Measurements from ENCODE around the gene HDGFL2.
"Not testable (repeated sequence)": the region's sequence is repeated elsewhere in the genome, so short reads cannot be mapped to it uniquely, and the experiment has no call there.

The HDGFL2 gene

DNA sequence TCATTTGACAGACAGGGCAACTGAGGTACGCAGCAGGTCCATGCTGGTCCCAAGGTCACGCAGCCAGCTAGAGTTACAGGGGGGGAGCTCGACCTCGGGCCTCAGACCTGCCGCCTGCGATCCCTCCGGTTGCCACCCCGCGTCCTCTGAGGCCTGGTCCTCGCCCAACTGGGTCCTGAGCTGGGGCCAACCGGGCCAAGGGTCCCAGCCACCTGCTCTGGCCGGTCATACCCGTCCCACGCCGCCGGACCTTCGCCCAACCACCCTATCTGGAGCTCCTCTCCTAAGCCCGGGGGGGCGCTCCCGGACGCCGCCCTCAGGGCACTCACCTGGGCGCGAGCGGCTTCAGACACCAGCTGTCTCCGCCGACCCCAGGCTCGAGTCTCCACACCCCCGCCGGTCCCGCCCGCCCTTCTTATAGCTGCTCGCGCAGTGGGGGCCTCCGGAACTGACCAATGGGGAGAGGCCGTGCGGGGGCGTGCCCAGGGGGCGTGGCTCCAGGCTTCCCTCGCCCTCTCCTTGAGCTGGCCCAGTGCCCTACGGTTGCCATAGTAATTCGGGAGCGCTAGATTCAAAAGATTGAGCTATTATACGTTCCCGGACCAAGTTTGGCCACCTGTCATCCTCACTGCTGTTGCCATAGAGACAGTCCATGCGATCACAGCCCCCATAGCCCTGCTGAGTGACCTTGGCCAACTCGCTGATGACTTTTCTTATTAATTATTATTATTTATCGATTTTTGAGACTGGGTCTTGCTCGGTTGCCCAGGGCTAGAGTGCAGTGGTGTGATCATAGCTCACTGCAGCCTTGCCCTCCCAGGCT lies 63.0 kb downstream of the HDGFL2 start, which contains the start of gene PLIN5:
TSS of gene PLIN5 (minus strand) at position 389 of the 823 bp plus-strand sequence. CDS start 1,150 bp downstream, outside the sequence.
- H3K27me3 Mint-ChIP-seq: peaks cover 15% of the 10 kb centered on the region
- no peak within 1 kb of the TSS for H3K4me3 Mint-ChIP-seq
- peak within 1 kb of the TSS; percentile 42 for H3K27ac Mint-ChIP-seq
- no peaks in the 10 kb centered on the region for H3K9me3 Mint-ChIP-seq
- ATAC-seq (peak; percentile 62), DNase-seq (peak; percentile 58)
- H3K36me3 Mint-ChIP-seq (ENCODE audit: low read depth): no peaks in the 10 kb centered on the region
- peaks cover 8% of the 10 kb centered on the region for H3K4me1 Mint-ChIP-seq

DNA sequence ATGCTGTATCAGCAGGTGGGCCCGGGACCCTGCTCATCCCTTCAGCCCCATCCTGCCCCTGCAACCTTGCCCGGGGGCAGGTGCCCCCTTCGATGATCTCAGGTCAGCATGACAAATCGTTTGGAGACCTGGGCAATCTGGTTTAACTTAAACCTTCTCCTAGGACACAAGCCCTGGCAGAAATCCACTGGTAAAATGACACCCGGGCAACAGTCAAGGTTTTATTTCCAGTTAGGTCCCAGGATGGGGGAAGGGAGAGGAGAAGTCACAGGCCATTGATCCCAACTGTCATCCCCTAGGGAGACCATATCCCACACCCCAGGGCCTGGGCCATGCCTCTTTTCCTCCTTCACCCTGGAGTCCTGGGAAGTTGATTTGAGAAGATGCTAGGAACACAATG lies 64.7 kb downstream of the HDGFL2 start:
- H3K4me3 Mint-ChIP-seq: no peak overlapping the region
- no peak for ATAC-seq
- no peaks in the 10 kb centered on the region for H3K36me3 Mint-ChIP-seq (ENCODE audit: low read depth)
- H3K4me1 Mint-ChIP-seq: peaks cover 15% of the 10 kb centered on the region
- H3K9me3 Mint-ChIP-seq: no peaks in the 10 kb centered on the region
- no peak for DNase-seq
- H3K27me3 Mint-ChIP-seq: peaks cover 15% of the 10 kb centered on the region
- no peak overlapping the region for H3K27ac Mint-ChIP-seq

GRCh38 chr19:4537953-4538600 lies 66.0 kb downstream of the HDGFL2 start:
- Mint-ChIP-seq H3K9me3 (no peaks in the 10 kb centered on the region), H3K36me3 (ENCODE audit: low read depth) (no peaks in the 10 kb centered on the region), H3K27ac (no peak overlapping the region), H3K4me3 (no peak overlapping the region), H3K4me1 (peaks cover 15% of the 10 kb centered on the region), H3K27me3 (peaks cover 15% of the 10 kb centered on the region)
- DNase-seq (no peak), ATAC-seq (no peak)

GRCh38 chr19:4538601-4538954 lies 66.5 kb downstream of the HDGFL2 start:
- ATAC-seq (no peak), DNase-seq (no peak)
- no peaks in the 10 kb centered on the region for H3K36me3 Mint-ChIP-seq (ENCODE audit: low read depth)
- H3K4me3 Mint-ChIP-seq: no peak overlapping the region
- H3K4me1 Mint-ChIP-seq: peaks cover 16% of the 10 kb centered on the region
- no peak overlapping the region for H3K27ac Mint-ChIP-seq
- peaks cover 11% of the 10 kb centered on the region for H3K27me3 Mint-ChIP-seq
- H3K9me3 Mint-ChIP-seq: no peaks in the 10 kb centered on the region

- H3K9me3 Mint-ChIP-seq: no peaks in the 10 kb centered on the region
- H3K36me3 Mint-ChIP-seq (ENCODE audit: low read depth): no peaks in the 10 kb centered on the region
- no peak overlapping the region for H3K27ac Mint-ChIP-seq
- peaks cover 7% of the 10 kb centered on the region for H3K27me3 Mint-ChIP-seq
- peaks cover 16% of the 10 kb centered on the region for H3K4me1 Mint-ChIP-seq
- H3K4me3 Mint-ChIP-seq: no peak overlapping the region
- no peak for DNase-seq
- no peak for ATAC-seq
Measured at GRCh38 chr19:4539169-4539692, 67.1 kb downstream of the HDGFL2 start.

DNA sequence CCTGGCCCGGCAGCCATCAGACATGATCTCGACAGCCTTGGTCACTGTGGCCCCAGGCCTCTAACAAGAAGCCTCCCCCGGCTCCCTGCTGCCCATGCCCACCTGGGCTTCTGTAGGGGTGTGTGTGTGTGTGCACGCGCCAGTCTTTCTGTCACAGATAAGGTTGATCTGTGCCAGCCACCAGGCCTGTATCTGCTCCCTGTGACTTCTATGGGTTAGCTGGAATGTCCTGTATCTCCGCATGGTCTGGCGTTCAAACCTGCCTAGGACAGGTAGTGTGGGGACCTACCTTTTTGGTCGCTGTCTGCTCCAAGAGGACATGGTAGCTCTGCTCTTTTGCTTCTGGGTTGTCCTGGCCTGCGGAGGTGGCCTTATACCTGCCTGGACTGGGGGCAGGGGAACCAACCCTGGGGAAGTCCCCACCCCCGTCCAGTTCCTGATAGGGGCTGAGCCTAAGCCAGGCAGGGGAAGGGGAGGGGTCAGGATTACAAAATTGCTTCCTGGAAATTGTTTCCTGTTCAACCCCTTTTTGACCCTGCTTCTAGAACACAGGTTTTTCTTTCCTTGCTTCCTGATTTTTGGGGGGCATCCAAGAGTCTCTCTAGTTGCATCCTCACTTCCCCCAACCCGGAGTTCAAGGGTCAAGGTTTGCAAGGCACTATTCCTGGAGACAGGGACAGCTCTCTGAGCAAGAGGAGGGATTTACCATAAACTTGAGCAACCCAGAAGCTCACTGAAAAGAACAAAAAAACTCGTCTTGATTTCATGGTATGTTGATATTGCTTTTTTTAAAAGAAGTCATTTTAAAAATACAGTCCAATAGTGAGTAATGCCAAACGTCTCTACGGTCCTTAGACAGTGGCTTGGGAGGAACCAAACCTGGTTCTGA lies 67.8 kb downstream of the HDGFL2 start, which contains the start of gene LRG1:
TSS of gene LRG1 (minus strand) at position 344 of the 889 bp plus-strand sequence. CDS start at position 321, 23 bp downstream.
- DNase-seq (peak; percentile 22), ATAC-seq (no peak)
- peaks cover 16% of the 10 kb centered on the region for H3K4me1 Mint-ChIP-seq
- H3K4me3 Mint-ChIP-seq: no peak within 1 kb of the TSS
- H3K27ac Mint-ChIP-seq: no peak within 1 kb of the TSS
- H3K27me3 Mint-ChIP-seq: peaks cover 7% of the 10 kb centered on the region
- no peaks in the 10 kb centered on the region for H3K36me3 Mint-ChIP-seq (ENCODE audit: low read depth)
- no peaks in the 10 kb centered on the region for H3K9me3 Mint-ChIP-seq

- H3K36me3 Mint-ChIP-seq (ENCODE audit: low read depth): no peaks in the 10 kb centered on the region
- H3K27ac Mint-ChIP-seq: no peak overlapping the region
- DNase-seq (no peak), ATAC-seq (no peak)
- H3K4me1 Mint-ChIP-seq: peaks cover 11% of the 10 kb centered on the region
- H3K27me3 Mint-ChIP-seq: peaks cover 4% of the 10 kb centered on the region
- no peak overlapping the region for H3K4me3 Mint-ChIP-seq
- H3K9me3 Mint-ChIP-seq: no peaks in the 10 kb centered on the region
Measured at GRCh38 chr19:4541114-4541805, 69.2 kb downstream of the HDGFL2 start.

GRCh38 chr19:4541806-4542145 lies 69.7 kb downstream of the HDGFL2 start:
- not testable (repeated sequence) for H3K9me3 Mint-ChIP-seq; H3K27ac Mint-ChIP-seq; DNase-seq; H3K36me3 Mint-ChIP-seq (ENCODE audit: low read depth); H3K4me3 Mint-ChIP-seq; H3K27me3 Mint-ChIP-seq; ATAC-seq
- peaks cover 11% of the 10 kb centered on the region for H3K4me1 Mint-ChIP-seq

- ATAC-seq (no peak), DNase-seq (no peak)
- peaks cover 4% of the 10 kb centered on the region for H3K27me3 Mint-ChIP-seq
- peaks cover 11% of the 10 kb centered on the region for H3K4me1 Mint-ChIP-seq
- H3K9me3 Mint-ChIP-seq: no peaks in the 10 kb centered on the region
- H3K4me3 Mint-ChIP-seq: no peak overlapping the region
- no peaks in the 10 kb centered on the region for H3K36me3 Mint-ChIP-seq (ENCODE audit: low read depth)
- no peak overlapping the region for H3K27ac Mint-ChIP-seq
Measured at GRCh38 chr19:4542896-4543841, 71.1 kb downstream of the HDGFL2 start.

GRCh38 chr19:4543842-4544647 lies 71.9 kb downstream of the HDGFL2 start:
- Mint-ChIP-seq H3K36me3 (ENCODE audit: low read depth) (no peaks in the 10 kb centered on the region), H3K27ac (no peak overlapping the region), H3K27me3 (peaks cover 6% of the 10 kb centered on the region), H3K4me3 (no peak overlapping the region), H3K4me1 (peaks cover 11% of the 10 kb centered on the region), H3K9me3 (no peaks in the 10 kb centered on the region)
- DNase-seq: no peak
- ATAC-seq: no peak

GRCh38 chr19:4547303-4548237 lies 75.5 kb downstream of the HDGFL2 start:
- no peaks in the 10 kb centered on the region for H3K36me3 Mint-ChIP-seq (ENCODE audit: low read depth)
- H3K4me1 Mint-ChIP-seq: peaks cover 1% of the 10 kb centered on the region
- no peak overlapping the region for H3K4me3 Mint-ChIP-seq
- H3K27me3 Mint-ChIP-seq: peaks cover 3% of the 10 kb centered on the region
- H3K27ac Mint-ChIP-seq: no peak overlapping the region
- no peaks in the 10 kb centered on the region for H3K9me3 Mint-ChIP-seq
- DNase-seq: peak; percentile 36
- ATAC-seq: peak; percentile 51

DNA sequence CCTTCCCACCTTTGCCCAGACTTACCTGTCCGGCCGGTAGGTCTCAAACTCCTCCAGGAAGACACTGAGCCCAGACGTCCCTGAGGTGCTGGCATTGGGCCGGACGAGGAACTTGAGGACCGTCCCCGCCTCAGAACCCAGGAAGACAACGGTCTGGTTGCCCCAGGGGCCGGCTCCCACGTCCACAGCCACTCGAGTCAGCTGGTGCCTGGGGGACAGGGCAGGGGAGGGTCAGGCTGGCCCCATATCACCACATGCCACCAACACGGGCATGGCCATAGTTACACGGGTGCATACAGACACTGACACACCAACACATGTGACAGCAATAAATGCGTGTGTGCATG lies 76.1 kb downstream of the HDGFL2 start:
- Mint-ChIP-seq H3K27ac (no peak overlapping the region), H3K9me3 (no peaks in the 10 kb centered on the region), H3K27me3 (peaks cover 3% of the 10 kb centered on the region), H3K4me3 (no peak overlapping the region), H3K4me1 (no peaks in the 10 kb centered on the region), H3K36me3 (ENCODE audit: low read depth) (no peaks in the 10 kb centered on the region)
- no peak for DNase-seq
- ATAC-seq: no peak

Measured in activated naive CD8-positive, alpha-beta T cell treated with anti-CD3 and anti-CD28 coated beads, Interleukin-2, amount 50 U/mL, for 24 hours (primary cell).